G401.6 (cell line): ENCODE data around the gene IQGAP3.
"Not testable (repeated sequence)": the region's sequence is repeated elsewhere in the genome, so short reads cannot be mapped to it uniquely, and the experiment has no call there.

Experiments used
- FAIRE-seq: peaks from 2 replicates; lab custom pipeline; 2012; peaks lifted over from hg19 to GRCh38; lab: Jason Lieb, UNC

The IQGAP3 gene, protein sequence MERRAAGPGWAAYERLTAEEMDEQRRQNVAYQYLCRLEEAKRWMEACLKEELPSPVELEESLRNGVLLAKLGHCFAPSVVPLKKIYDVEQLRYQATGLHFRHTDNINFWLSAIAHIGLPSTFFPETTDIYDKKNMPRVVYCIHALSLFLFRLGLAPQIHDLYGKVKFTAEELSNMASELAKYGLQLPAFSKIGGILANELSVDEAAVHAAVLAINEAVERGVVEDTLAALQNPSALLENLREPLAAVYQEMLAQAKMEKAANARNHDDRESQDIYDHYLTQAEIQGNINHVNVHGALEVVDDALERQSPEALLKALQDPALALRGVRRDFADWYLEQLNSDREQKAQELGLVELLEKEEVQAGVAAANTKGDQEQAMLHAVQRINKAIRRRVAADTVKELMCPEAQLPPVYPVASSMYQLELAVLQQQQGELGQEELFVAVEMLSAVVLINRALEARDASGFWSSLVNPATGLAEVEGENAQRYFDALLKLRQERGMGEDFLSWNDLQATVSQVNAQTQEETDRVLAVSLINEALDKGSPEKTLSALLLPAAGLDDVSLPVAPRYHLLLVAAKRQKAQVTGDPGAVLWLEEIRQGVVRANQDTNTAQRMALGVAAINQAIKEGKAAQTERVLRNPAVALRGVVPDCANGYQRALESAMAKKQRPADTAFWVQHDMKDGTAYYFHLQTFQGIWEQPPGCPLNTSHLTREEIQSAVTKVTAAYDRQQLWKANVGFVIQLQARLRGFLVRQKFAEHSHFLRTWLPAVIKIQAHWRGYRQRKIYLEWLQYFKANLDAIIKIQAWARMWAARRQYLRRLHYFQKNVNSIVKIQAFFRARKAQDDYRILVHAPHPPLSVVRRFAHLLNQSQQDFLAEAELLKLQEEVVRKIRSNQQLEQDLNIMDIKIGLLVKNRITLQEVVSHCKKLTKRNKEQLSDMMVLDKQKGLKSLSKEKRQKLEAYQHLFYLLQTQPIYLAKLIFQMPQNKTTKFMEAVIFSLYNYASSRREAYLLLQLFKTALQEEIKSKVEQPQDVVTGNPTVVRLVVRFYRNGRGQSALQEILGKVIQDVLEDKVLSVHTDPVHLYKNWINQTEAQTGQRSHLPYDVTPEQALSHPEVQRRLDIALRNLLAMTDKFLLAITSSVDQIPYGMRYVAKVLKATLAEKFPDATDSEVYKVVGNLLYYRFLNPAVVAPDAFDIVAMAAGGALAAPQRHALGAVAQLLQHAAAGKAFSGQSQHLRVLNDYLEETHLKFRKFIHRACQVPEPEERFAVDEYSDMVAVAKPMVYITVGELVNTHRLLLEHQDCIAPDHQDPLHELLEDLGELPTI (N-terminal part only)

DNA sequence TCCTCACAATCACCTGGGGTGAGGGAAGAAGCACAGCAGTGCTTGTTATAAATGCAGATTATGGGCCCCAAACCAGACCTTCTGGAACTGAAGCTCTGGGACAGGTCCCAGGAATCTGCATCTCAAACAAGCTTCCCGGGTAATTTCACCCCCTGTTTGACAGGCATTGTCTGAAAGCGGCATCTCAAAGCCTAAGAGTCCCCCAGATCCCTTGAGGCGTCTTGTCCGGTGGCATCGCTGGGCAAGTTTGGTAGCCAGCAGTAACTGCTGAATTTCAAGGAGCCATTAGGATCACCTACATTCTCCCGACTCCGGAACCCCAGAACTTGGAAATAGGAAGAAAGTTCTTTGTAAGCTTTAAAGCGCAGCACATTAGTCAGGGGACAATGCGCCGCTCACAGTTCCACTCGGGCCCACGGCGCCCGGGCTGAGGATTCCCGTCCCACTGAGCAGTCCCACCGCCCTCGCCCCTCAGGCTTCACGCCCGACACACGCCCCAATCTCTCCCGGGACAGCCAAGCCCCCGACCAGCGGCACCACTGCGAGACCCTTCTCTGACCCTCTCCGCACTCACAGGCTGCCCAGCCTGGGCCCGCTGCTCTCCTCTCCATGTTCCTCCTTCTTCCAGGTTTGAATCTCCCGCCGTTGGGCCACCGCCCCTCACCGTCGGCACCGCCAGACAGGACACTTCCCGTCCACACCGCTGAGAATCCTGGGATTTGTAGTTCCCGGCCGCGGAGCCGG lies at the start of gene IQGAP3:
TSS of gene IQGAP3 (minus strand) at position 647 of the 744 bp plus-strand sequence. CDS start at position 611, 36 bp downstream.
- FAIRE-seq, result peak; percentile 78

DNA sequence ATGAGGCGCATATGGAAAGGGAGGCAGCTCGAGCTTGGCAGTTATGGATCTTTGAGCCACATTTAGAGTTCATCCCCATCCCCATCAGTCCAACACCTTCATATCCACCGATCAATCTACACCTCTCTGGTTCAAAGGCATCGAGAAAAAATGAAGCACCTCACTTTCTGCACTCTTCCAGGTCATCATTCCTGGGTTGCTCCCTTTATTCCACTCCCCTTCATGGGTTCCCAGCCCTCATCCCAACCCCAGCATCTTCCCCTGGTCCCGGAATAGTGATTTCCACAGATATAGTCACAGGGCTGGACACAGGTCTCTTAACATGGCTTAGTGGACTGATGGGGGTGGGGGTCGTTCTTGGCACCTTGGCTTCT lies 47.2 kb upstream of the IQGAP3 start:
- FAIRE-seq, result no peak

DNA sequence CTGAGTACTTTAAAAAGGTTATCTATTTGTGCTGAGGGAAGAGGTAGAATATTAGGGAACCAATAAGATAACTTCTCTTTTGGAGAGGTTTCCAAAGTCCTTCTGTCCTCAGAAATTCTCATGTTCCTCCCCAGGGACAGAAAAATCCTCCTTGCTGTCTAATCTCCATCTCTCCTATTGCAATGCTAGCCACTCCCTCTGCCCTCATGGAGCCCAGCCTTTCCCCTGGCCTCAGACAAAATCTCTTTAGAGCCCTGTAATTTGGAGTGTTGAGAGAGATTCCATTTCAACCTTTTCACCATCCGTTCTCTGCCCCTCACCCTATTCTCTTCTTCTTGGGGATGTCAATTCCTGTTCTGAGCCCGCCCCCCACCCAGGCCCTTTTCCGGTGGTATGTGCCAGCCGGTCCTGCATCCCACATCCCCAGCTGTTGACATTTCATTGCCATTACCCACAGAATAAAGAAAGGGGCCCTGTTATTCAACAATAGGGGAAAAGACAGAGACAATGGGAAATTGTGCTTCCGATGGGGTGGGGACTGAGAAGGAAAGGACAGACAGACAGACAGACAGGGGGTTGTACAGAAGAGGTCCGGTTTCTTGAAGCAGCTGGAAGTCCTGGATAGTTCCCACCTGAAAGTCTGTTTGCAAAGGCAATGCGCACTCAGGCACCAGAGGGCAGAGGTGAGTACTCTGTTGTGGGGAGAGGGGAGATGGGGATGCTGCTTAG lies 46.7 kb upstream of the IQGAP3 start, which contains the start of gene HAPLN2:
TSS of gene HAPLN2 (plus strand) at position 563 of the 729 bp plus-strand sequence. CDS start 4,076 bp downstream, outside the sequence.
- FAIRE-seq, result no peak

DNA sequence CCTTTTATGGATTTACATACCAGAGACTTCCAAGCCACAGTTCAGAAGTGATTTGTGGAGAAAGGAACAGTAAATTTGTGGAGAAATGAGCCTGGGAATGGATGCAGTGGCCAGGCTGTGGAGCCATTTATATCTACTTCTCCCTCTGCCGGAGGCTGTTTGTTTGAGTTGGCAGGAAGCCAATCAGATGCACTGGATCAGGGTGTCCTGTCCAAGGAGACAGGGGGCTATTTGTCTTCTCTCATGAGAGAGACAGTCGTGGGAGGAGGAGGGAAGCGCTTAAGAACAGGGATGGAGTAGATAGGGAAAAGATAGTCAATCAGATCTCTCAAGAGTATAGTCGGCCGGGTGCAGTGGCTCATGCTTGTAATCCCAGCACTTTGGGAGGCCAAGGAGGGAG lies 44.1 kb upstream of the IQGAP3 start:
- no peak for FAIRE-seq

DNA sequence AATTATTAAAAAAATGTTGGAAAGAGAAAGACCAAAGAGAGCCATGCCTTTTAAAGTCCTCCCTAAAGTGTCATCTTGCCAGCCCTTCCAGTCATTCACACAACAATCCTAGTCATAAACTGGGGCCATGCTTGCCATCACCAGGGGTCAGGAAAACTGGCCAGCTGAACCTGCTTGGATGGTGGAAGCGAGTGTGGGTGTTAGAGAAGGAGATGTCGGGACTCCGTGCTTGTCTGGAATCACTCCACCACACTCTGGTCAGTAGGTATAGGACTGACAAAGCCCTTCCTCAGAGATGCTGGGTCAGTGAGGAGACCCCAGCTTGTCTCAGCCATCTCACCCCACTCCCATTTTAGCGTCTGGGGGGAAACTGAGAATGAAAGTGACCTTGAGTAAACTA lies 43.6 kb upstream of the IQGAP3 start:
- no peak for FAIRE-seq

DNA sequence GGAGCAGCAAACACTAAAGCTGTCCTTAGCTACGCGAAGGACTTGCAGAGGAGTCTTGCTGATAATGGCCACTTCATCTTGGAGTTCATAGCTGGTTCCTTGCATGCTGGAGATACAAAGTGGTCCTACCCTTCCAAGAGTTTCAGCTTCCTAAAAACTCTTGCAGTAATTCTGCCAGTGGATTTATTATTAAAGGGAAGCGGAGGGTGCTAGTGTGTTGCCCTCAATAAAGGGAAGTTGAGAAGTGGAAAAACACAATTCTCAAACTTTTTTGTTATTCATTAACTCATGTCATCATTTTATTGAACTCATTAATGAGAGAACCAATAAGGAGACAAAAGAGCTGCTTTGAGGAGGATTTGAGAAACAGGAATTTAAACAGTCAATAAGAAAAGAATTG lies 40.3 kb upstream of the IQGAP3 start:
- no peak for FAIRE-seq

DNA sequence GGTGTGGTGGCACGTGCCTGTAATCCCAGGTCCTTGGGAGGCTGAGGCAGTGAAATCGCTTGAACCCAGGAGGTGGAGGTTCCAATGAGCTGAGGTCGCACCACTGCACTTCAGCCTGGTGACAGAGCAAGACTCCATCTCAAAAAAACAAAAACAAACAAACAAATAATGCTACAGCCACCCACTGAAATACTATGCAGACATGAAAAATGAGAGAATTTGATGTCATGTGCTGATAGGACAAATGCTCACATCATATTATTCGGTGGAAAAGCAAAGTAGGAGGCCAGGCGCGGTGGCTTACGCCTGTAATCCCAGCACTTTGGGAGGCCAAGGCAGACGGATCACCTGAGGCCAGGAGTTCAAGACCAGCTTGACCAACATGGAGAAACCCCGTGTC lies 37.7 kb upstream of the IQGAP3 start:
- FAIRE-seq, result not testable (repeated sequence)

DNA sequence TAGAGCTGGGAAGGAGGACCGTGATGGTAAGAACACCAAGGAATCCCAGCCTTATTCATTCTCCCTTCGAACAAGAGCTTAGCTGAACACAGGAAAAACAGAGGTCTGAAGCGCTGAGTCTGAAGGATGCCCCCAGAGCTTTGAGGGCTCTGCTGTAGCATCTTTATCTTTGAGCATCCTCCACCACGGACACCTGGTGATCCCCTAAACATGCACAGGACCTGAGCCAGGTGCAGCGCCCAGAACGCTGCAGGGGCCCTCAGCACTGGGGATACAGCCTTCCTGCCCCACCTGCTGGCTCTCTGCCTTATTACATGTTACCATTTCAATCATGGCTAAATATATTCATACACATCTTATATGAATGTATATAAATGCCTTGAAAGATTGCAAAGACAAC lies 36.6 kb upstream of the IQGAP3 start:
- peak; percentile 49 for FAIRE-seq

DNA sequence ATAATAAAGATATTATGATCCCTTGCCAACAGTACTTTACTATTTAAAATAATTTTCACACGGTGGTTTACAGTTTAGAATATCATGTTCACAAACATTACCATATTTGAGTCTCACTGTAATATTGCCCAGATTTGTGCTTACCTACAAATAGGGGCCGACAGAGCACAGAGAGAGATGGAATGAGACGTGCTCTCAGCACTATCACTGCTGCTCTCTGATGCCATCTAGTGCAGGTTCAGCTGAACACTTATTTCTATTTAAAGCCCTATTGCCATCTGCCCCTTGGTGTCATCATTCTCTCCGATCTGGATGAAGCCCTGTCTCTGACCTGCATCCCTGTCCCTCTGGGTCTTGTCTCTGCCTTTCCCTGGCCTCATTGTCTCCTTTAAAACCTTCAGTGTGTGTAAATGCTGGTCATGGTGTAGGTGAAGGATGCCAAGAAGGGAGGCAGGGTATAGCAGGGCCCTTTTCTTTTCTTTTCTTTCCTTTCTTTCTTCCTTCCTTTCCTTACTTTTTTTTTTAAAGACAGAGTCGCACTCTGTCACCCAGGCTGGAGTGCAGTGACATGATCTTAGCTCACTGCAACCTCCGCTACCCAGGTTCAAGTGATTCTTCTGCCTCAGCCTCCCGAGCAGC lies 35.8 kb upstream of the IQGAP3 start:
- FAIRE-seq, result peak; percentile 85

DNA sequence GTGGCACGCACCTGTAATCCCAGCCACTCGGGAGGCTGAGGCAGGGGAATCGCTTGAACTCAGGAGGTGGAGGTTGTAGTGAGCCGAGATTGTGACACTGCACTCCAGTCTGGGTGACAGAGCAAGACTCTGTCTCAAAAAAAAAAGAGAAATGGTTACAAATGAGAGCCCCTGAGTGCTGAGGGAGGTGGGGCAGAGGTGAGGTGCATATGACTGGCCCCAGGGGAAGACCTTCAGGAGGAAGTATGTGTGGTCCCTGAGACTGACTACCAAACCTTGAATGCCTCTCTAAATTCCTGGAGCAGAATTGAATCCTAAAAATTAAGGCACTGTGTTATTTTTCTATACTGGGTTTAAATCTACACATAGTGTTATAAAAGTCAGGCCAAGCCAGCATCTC lies 35.0 kb upstream of the IQGAP3 start:
- FAIRE-seq, result not testable (repeated sequence)

DNA sequence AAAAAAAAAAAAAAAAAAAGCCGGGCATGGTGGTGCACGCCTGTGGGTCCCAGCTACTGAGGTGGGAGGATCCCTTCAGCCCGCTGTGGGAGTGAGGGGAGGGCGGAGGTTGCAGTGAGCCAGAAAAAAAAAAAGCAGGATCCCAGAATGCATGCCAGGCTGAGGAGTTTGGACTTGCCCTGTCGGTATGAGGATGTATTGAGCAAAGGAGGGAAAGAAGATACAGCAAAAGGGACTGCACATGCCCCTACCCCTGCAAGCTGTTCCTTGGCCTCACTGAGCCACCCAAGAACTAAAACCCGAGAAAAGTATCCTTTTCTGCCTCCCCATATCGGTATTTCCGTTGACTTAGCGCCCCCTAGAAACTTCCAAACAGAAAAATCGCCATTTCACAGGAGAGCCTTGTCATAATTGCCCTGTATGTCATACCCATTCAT lies 30.2 kb upstream of the IQGAP3 start:
- FAIRE-seq, result no peak

DNA sequence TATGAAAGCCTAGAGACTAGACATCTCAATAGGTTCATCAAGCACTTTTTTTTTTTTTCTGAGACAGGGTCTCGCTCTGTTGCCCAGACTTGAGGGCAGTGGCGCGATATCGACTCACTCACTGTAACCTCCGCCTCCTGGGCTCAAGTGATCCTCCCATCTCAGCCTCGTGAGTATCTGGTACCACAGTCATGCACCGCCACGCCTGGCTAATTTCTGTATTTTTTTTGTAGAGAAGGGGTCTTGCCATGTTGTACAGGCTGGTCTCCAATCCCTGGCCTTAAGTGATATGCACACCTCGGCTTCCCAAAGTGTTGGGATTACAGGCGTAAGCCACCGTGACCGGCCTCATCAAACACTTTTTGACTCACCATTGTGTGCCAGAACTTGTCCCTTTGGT lies 29.5 kb upstream of the IQGAP3 start:
- FAIRE-seq, result no peak

DNA sequence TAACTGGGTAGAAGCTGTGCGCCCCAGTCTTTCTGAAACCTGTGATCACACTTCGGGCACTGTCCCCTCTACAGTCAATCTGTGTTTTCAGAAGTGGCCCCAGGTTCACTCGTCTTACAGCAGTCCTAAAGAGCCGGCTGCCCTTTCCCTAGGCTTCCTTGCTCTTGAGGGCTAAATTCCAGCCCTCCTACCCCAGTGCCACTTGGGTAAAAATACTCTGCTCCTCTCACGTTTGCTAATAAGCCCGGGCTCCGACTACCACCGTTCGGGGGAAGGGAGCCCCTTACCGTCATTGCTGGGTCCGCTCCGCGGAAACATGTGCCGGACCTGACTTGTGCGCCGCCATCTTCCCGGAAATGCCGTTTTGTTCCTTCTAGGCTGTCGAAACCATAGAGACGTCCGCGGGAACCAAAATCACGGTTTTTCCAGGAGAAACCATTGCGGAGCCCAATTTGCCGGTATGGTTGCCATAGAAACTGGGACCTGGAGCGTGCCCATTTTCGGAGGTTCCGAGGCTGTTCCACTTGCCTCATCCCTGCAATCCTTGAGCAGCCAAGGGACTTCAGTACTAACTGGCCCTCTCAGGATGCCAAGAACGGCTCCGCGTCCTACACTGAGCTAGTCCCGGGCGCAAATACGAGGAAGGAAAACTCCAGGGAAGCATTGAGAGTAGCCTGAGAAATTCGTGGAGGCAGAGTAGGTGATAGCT lies 28.9 kb upstream of the IQGAP3 start, which contains the start of gene GPATCH4:
TSS of gene GPATCH4 (minus strand) at position 358 of the 709 bp plus-strand sequence.
- FAIRE-seq, result peak; percentile 82

DNA sequence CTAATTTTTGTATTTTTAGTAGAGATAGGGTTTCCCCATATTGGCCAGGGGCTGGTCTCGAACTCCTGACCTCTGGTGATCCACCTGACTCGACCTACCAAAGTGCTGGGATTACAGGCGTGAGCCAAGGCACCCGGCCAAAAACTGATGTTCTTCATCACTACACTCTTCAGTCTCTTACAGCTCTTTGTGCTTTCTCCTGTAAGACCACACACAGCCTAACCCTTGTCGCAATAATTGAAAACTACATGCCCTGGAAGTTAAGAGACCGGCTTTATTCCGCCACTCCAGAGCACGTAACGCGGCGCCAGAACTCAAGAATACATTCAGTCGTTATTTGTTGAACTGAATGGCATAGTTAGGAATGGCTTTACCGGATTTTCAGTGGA lies 28.4 kb upstream of the IQGAP3 start:
- FAIRE-seq, result no peak

DNA sequence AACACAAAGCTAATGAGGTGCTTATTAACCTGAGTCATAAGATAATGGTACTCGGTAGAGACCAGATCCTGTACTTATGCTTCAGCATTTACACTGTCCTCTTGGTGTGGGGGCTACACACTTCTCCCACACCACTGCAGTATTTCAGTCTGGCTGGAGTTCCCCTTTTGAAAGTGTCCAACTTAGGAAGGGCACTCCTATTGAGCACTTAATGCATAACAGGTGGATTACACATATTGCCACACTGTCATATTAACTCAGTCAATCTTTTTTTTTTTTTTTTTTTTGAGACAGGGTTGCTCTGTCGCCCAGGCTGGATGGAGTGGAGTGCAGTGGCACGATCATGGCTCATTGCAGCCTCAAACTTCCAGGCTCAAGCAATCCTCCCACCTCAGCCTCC lies 27.4 kb upstream of the IQGAP3 start:
- FAIRE-seq, result no peak

DNA sequence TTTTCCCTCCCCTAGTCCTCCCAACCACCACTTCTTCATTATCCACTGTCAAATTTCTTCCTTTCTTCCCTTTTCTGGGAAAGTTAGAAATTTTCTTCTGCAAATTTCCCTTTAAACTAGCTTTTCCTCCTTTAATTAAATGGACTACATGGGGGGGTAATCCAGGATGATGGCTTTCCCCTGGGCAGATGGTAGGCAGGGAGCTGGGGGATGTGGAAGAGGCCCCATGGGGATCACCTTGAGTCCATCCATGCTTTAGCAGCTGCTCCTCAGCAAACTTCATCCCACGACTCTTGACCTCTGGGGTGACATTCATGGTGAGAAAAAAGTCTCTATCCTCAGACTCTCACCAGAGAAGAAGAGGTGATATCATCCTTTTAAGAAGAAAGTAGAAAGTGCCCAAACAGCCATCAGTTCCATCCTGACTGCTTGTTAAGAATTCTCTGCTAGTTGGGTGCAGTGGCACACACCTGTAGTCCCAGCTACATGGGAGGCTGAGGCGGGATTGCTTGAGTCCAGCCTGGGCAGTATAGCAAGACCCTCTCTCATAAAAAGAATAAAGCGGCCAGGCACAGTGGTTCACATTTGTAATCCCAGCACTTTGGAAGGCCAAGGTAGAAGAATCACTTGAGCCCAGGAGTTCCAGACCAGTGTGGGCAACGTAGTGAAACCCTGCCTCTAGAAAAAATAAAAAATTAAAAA lies 26.5 kb upstream of the IQGAP3 start:
- FAIRE-seq, result no peak

DNA sequence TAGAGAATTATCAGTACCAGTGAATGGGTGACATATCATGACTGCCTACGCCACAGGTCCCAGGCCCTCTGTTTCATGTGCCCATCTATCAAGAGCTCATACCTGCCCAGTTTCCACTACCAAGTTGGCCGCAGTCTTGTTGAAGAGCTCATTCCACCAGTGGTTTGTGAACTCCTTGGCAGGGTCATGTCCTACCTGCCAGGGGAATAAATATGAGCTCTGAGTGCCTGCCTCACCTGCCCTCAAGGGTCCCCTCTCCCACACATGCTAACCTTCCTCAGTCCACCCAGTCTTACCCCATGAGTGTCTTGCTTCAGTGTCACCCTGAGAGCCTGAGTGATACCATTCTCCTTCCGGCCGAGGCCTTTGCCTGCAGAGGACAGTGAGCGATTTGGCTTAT lies 25.8 kb upstream of the IQGAP3 start:
- FAIRE-seq, result no peak

DNA sequence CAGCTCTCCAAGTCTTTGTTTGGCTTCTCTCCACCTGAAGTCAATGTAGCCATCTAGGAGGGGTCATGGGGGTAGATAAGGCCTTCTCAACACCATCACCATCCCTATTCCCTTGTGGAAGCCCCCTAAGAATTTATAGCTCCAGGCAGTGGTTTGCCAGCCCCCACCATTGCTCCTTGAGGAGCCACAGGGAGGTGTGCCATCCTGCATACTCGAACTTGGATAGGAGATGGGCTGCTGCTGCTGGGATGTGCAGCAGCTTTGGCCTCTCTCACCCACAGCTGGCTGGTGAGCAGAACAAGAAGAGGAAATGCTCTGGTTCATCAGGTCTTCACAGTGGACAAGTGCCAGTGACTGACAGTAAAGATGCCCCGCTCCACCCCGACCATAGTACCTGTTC lies 24.1 kb upstream of the IQGAP3 start:
- no peak for FAIRE-seq

DNA sequence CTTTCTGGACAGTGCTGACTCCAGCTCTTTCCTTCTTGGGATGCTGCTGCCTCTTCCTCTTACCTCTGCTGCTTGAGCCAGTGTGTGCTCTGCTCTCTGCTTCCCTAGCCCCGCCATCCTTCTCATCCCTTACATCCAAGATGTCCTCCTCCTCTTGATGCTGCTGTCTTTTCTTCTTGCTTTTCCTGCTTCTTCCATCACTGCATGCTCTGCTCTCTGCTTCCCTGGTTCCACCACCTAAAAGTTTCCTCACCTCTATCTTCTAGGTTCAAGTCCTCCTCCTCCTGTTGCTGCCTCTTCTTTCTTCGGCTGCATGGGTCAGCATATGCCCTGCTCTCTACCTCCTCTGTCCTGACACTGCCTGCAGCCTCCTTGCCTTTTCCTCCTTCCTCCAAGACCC lies 22.7 kb upstream of the IQGAP3 start:
- FAIRE-seq, result no peak
